Upper lobe of right lung (tissue), 1 donor: Measurements from ENCODE around the gene EIF4E3. TPM values are rescaled to one million over a fixed set of nuclear protein-coding genes. Genes with fewer than 3 reads are reported as not detected.

Experiments used
- ATAC-seq: fragments of 200-7000 bp; cut with Tn5 transposase; one replicate; pipeline ENCODE4 v1.9.1; 2020; ENCODE audit warnings: mild to moderate bottlenecking, moderate library complexity
- DNase-seq: peaks from one replicate; pipeline ENCODE4 v3.0.0-alpha.2; 2020
- H3K27ac ChIP-seq: fragments of 200-600 bp; one replicate; pipeline ENCODE4 v1.8.0; 2022
- H3K27me3 ChIP-seq: fragments of 200-600 bp; one replicate; pipeline ENCODE4 v1.8.0; 2022; ENCODE audit warnings: mild to moderate bottlenecking
- H3K36me3 ChIP-seq: fragments of 200-600 bp; one replicate; pipeline ENCODE4 v1.8.0; 2022
- H3K4me1 ChIP-seq: fragments of 200-600 bp; one replicate; pipeline ENCODE4 v1.8.0; 2022
- H3K4me3 ChIP-seq: fragments of 200-600 bp; one replicate; pipeline ENCODE4 v1.8.0; 2022; ENCODE audit warnings: mild to moderate bottlenecking
- H3K9me3 ChIP-seq: fragments of 200-600 bp; one replicate; pipeline ENCODE4 v1.8.0; 2022
- CTCF ChIP-seq: fragments of 200-600 bp; IDR thresholded peaks from one replicate; pipeline ENCODE4 v1.8.0; 2022; ENCODE audit warnings: antibody characterized with exemption
- intact Hi-C: fragments of 100-400 bp; cut with DNase I; formaldehyde crosslinking; loops from one replicate; pipeline ENCODE4 v1.11.0; 2022
- total RNA-seq: library from RNA; stranded (reverse); fragmentation: NEBNext Ultra II Directional; extraction: Animal tissue kit (Norgen Biotek cat#: 25700); gene quantifications from one replicate; pipeline ENCODE4 v1.2.1, GENCODE V29; 2021
- donor health status: DM: no; HTN: yes; CAD: no; lungs with severe emphysema.

Gene EIF4E3
- total RNA-seq, 1 donor from 2014 or later, result 38.4 TPM

GRCh38 chr3:71680603-71681002 lies 44.6 kb downstream of the EIF4E3 start:
- H3K36me3 ChIP-seq, result no peaks in the 10 kb centered on the region
- no peaks in the 10 kb centered on the region for H3K27me3 ChIP-seq
- ATAC-seq, result peak; percentile 62
- peaks cover 23% of the 10 kb centered on the region for H3K4me1 ChIP-seq
- peak overlapping the region; percentile 24 for H3K27ac ChIP-seq
- no peak for TF ChIP-seq CTCF
- peak overlapping the region; percentile 2 for H3K4me3 ChIP-seq
- intact Hi-C loops, result no loop called here
- DNase-seq, result no peak
- H3K9me3 ChIP-seq, result no peaks in the 10 kb centered on the region

- Histone ChIP-seq H3K9me3 (no peaks in the 10 kb centered on the region), H3K4me1 (peaks cover 17% of the 10 kb centered on the region), H3K36me3 (no peaks in the 10 kb centered on the region), H3K27ac (no peak overlapping the region), H3K27me3 (no peaks in the 10 kb centered on the region), H3K4me3 (no peak overlapping the region)
- ATAC-seq (no peak), DNase-seq (no peak)
- TF ChIP-seq CTCF, result no peak
- intact Hi-C loops, result no loop called here
Observed at GRCh38 chr3:71676931-71677330, 48.3 kb downstream of the EIF4E3 start.

GRCh38 chr3:71673486-71673885 lies 51.7 kb downstream of the EIF4E3 start:
- H3K4me3 ChIP-seq, result no peak overlapping the region
- intact Hi-C loops, result no loop called here
- DNase-seq, result no peak
- no peaks in the 10 kb centered on the region for H3K4me1 ChIP-seq
- no peaks in the 10 kb centered on the region for H3K27me3 ChIP-seq
- no peak overlapping the region for H3K27ac ChIP-seq
- no peaks in the 10 kb centered on the region for H3K9me3 ChIP-seq
- no peak for ATAC-seq
- H3K36me3 ChIP-seq, result no peaks in the 10 kb centered on the region
- no peak for TF ChIP-seq CTCF

- no peak for DNase-seq
- Histone ChIP-seq H3K36me3 (no peaks in the 10 kb centered on the region), H3K27me3 (no peaks in the 10 kb centered on the region), H3K27ac (no peak overlapping the region), H3K4me1 (no peaks in the 10 kb centered on the region), H3K4me3 (no peak overlapping the region), H3K9me3 (no peaks in the 10 kb centered on the region)
- TF ChIP-seq CTCF, result no peak
- no peak for ATAC-seq
- intact Hi-C loops, result no loop called here
Observed at GRCh38 chr3:71672807-71673206, 52.4 kb downstream of the EIF4E3 start.

GRCh38 chr3:71672340-71672739 lies 52.9 kb downstream of the EIF4E3 start:
- no peaks in the 10 kb centered on the region for H3K9me3 ChIP-seq
- TF ChIP-seq CTCF, result no peak
- H3K4me3 ChIP-seq, result no peak overlapping the region
- no peak for ATAC-seq
- no peaks in the 10 kb centered on the region for H3K36me3 ChIP-seq
- H3K27ac ChIP-seq, result no peak overlapping the region
- H3K27me3 ChIP-seq, result no peaks in the 10 kb centered on the region
- intact Hi-C loops, result no loop called here
- no peaks in the 10 kb centered on the region for H3K4me1 ChIP-seq
- DNase-seq, result no peak

- Histone ChIP-seq H3K4me1 (no peaks in the 10 kb centered on the region), H3K9me3 (no peaks in the 10 kb centered on the region), H3K36me3 (no peaks in the 10 kb centered on the region), H3K4me3 (no peak overlapping the region), H3K27ac (no peak overlapping the region), H3K27me3 (no peaks in the 10 kb centered on the region)
- intact Hi-C loops, result no loop called here
- TF ChIP-seq CTCF, result no peak
- ATAC-seq (peak; percentile 28), DNase-seq (no peak)
Observed at GRCh38 chr3:71671216-71671845, 53.9 kb downstream of the EIF4E3 start.
